Measurements from ENCODE around the gene INAFM1.

Gene INAFM1

DNA sequence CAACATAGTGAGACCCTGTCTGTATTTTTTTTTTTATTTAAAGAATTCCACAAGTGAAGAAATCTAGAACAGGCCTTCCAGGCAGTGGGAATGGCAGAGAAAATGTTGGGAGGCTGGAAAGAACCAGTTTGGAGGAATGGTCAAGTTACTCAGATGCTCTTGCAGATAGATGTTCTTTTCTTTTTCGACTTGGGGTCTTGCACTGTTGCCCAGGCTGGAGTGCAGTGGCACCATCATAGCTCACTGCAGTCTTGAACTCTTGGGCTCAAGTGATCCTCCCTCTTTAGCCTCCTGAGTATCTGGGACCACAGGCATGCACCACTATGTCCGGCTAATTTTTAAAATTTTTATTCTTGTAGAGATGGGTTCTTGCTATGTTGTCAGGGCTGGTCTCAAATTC is 35.6 kb downstream of the INAFM1 start:
- DNase-seq (ENCODE audit: low read depth): no peak

GRCh38 chr19:47310819-47311218 is 36.1 kb downstream of the INAFM1 start:
- DNase-seq (ENCODE audit: low read depth): peak; percentile 46

GRCh38 chr19:47312366-47313006 is 37.8 kb downstream of the INAFM1 start:
- no peak for DNase-seq (ENCODE audit: low read depth)

GRCh38 chr19:47313754-47314295 is 39.1 kb downstream of the INAFM1 start:
- DNase-seq (ENCODE audit: low read depth): no peak

GRCh38 chr19:47315125-47315821 is 40.6 kb downstream of the INAFM1 start:
- peak; percentile 99 for DNase-seq (ENCODE audit: low read depth)

DNA sequence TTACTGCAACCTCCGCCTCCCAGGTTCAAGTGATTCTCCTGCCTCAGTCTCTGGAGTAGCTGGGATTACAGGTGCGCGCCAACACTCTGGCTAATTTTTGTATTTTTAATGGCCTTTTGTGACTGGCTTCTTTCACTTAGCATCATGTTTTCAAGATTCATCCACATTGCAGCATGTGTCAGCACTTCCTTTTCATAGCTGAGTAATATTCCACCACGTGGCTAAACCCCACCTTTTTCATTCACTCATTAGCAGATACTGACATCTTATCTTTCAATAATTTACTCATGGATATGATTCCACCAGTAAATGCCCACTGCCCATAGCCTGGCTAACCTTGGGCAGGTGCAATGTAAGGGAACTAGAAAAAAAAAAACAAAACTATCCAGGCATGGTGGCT is 41.8 kb downstream of the INAFM1 start:
- DNase-seq (ENCODE audit: low read depth): no peak

- no peak for DNase-seq (ENCODE audit: low read depth)
Observed at GRCh38 chr19:47319923-47320871, 45.5 kb downstream of the INAFM1 start.

- DNase-seq (ENCODE audit: low read depth): no peak
Observed at GRCh38 chr19:47321630-47322029, 46.9 kb downstream of the INAFM1 start.

DNA sequence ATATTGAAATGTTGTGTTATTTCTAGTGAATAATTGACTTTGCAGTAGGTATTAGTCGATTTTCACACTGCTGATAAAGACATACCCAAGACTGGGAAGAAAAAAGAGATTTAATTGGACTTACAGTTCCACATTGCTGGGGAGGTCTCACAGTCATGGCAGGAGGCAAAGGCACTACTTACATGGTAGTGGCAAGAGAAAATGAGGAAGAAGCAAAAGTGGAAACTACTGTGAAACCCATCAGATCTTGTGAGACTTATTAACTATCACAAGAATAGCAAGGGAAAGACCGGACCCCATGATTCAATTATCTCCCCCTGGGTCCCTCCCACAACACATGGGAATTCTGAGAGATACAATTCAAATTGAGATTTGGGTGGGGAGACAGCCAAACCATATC is 47.4 kb downstream of the INAFM1 start:
- DNase-seq (ENCODE audit: low read depth): no peak

DNA sequence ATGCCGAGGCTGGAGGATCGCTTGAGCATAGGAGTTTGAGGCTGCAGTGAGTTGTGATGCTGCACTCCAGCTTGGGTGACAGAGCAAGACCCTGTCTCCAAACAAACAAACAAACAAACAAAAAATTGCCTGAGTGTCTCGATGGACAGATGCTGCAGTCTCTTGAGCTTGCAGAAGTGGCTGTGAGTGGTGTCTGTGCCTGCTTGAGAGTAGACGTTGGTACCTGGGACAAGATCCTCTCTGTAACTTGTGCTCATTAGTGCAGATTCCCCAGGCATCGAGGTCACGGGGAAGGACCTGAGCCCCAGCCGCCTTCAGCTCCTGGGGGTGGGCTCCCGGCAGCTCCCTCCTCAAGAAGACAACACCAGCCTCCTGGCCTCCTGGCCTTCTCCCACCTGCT is 48.7 kb downstream of the INAFM1 start:
- DNase-seq (ENCODE audit: low read depth): no peak

- DNase-seq (ENCODE audit: low read depth): no peak
Observed at GRCh38 chr19:47323872-47324271, 49.2 kb downstream of the INAFM1 start.

DNA sequence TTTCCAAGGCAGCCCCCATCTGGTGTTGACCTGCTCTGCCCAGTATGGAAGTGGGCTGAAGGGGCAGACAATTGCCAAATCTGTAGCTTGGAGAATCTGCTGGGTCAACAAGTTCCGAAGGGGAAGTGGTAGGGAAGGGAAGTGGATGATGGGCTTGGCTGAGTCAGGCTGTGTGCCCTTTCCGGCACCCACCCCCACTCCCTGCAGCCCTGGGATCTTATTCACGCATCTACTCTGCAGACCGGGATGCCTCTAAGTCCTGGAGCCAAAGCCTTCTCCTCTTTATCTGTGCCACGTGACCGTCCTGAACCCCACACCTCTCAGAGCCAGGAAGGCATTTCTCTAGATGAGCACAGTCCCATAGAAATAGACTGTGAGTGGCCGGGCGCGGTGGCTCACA is 49.8 kb downstream of the INAFM1 start:
- no peak for DNase-seq (ENCODE audit: low read depth)

Measured in iris pigment epithelial cell (primary cell).